HepG2 (cell line): Measurements from ENCODE around the gene C11orf24. TPM values are rescaled to one million over a fixed set of nuclear protein-coding genes. Genes with fewer than 3 reads are reported as not detected.

Experiments
- AGO1 ChIP-seq: fragments of 200-400 bp; formaldehyde crosslinking; IDR thresholded peaks from 2 replicates; pipeline ENCODE4 v1.6.1; 2017; ENCODE audit warnings: mild to moderate bottlenecking, low read depth, low read length, moderate library complexity; ENCODE audit not compliant: poor library complexity, severe bottlenecking
- ARID4A ChIP-seq: sonication (generic); formaldehyde crosslinking; IDR thresholded peaks from 2 replicates; pipeline ENCODE4 v1.5.0; 2020; ENCODE audit warnings: mild to moderate bottlenecking, missing genetic modification reagents, borderline replicate concordance
- ARID5B ChIP-seq: IDR thresholded peaks from 2 replicates; pipeline ENCODE4 v1.4.0; 2020; ENCODE audit warnings: mild to moderate bottlenecking, missing genetic modification reagents
- FOXA3 ChIP-seq: IDR thresholded peaks from 2 replicates; pipeline ENCODE4 v1.6.1; 2016; ENCODE audit warnings: missing genetic modification reagents, missing compliant biosample characterization
- KMT2A ChIP-seq: sonication (generic); formaldehyde crosslinking; IDR thresholded peaks from 2 replicates; pipeline ENCODE4 v1.4.0; 2020; ENCODE audit warnings: missing genetic modification reagents
- MED1 ChIP-seq: sonication (generic); formaldehyde crosslinking; IDR thresholded peaks from 2 replicates; pipeline ENCODE4 v1.4.0; 2020; ENCODE audit warnings: missing genetic modification reagents
- MTA1 ChIP-seq: sonication (generic); formaldehyde crosslinking; IDR thresholded peaks from 2 replicates; pipeline ENCODE4 v1.4.0; 2020; ENCODE audit warnings: missing genetic modification reagents, mild to moderate bottlenecking, borderline replicate concordance
- PHF8 ChIP-seq: sonication (generic); formaldehyde crosslinking; IDR thresholded peaks from 2 replicates; pipeline ENCODE4 v1.5.0; 2020; ENCODE audit warnings: missing genetic modification reagents
- RBFOX2 ChIP-seq: fragments of 200-400 bp; formaldehyde crosslinking; IDR thresholded peaks from 2 replicates; pipeline ENCODE4 v1.6.1; 2017; ENCODE audit warnings: low read depth, mild to moderate bottlenecking, low read length
- SIN3A ChIP-seq: IDR thresholded peaks from 2 replicates; pipeline ENCODE4 v1.6.1; 2011; ENCODE audit warnings: low read depth, mild to moderate bottlenecking, control low read depth, low read length, borderline replicate concordance
- ZFP41 ChIP-seq: sonication (generic); formaldehyde crosslinking; IDR thresholded peaks from 2 replicates; pipeline ENCODE4 v1.4.0; 2020; ENCODE audit warnings: mild to moderate bottlenecking, missing genetic modification reagents, borderline replicate concordance
- ZNF263 ChIP-seq: sonication (generic); formaldehyde crosslinking; IDR thresholded peaks from 2 replicates; pipeline ENCODE4 v1.4.0; 2020; ENCODE audit warnings: missing genetic modification reagents
- ZNF331 ChIP-seq: sonication (generic); formaldehyde crosslinking; IDR thresholded peaks from 2 replicates; pipeline ENCODE4 v1.4.0; 2020; ENCODE audit warnings: missing genetic modification reagents
- ZNF574 ChIP-seq: sonication (generic); formaldehyde crosslinking; IDR thresholded peaks from 2 replicates; pipeline ENCODE4 v1.4.0; 2020; ENCODE audit warnings: missing genetic modification reagents
- ZNF777 ChIP-seq: sonication (generic); formaldehyde crosslinking; IDR thresholded peaks from 2 replicates; pipeline ENCODE4 v1.4.0; 2020; ENCODE audit warnings: missing genetic modification reagents
- ZNF800 ChIP-seq: sonication (generic); formaldehyde crosslinking; IDR thresholded peaks from 2 replicates; pipeline ENCODE4 v1.4.0; 2020; ENCODE audit warnings: missing genetic modification reagents
- polyA plus RNA-seq, 8 experiments: library from polyadenylated mRNA; depleted of rRNA in 3 of 8; stranded (reverse) in 7 of 8; unstranded in 1 of 8; fragments of >200 nt; fragmentation: Illumina TruSeq in 4 of 8; extraction: Trizol in 4 of 8; gene quantifications; 2 replicates each; pipeline versions ENCODE4 v1.2.1 to v1.2.3, GENCODE V29; 2011 to 2016; ENCODE audit warnings: low read depth in 4 of 8, missing spikeins in 1 of 8, mixed read lengths in 1 of 8; ENCODE audit not compliant: insufficient read depth in 1 of 8
- total RNA-seq, 5 experiments: library from RNA; depleted of rRNA; stranded (reverse); fragments of >200 nt; fragmentation: Illumina TruSeq; extraction: Trizol; gene quantifications; 2 replicates each; pipeline ENCODE4 v1.2.3, GENCODE V29; 2016; ENCODE audit warnings: low read depth in 1 of 5

The C11orf24 gene
- total and polyA plus RNA-seq, 2 of the 13 experiments (the other 11 are each of a cell fraction or from before 2014, with no cell fraction given) = 52.9 to 55.5 TPM

GRCh38 chr11:68212421-68213134 is 59.2 kb downstream of the C11orf24 start (continued):
- TF ChIP-seq ZNF574 (CRISPR knock-in tag) (peak; percentile 48; the same call in 1 of the 2 replicates), PHF8 (CRISPR knock-in tag) (0 out of 2 replicates have a peak, but pooled peaks have one; percentile 34), ZFP41 (CRISPR knock-in tag) (no peak), ARID4A (peak; percentile 67), FOXA3 (CRISPR knock-in tag) (no peak), ARID5B (CRISPR knock-in tag) (0 out of 2 replicates have a peak, but pooled peaks have one; percentile 10), MED1 (CRISPR knock-in tag) (0 out of 2 replicates have a peak, but pooled peaks have one; percentile 16), ZNF777 (CRISPR knock-in tag) (peak; percentile 70; the same call in 1 of the 2 replicates), ZNF263 (CRISPR knock-in tag) (no peak), ZNF800 (no peak), RBFOX2 (peak; percentile 55), AGO1 (peak; percentile 72), MTA1 (0 out of 2 replicates have a peak, but pooled peaks have one; percentile 28), ZNF331 (CRISPR knock-in tag) (no peak), KMT2A (CRISPR knock-in tag) (peak; percentile 56; the same call in 1 of the 2 replicates), SIN3A (peak; percentile 27; the same call in 1 of the 2 replicates)
